GM18519 (cell line): ENCODE results near the gene LYRM7.
A peak's percentile ranks its signal among the peaks of the same experiment; 100 is the strongest.
"Not testable (repeated sequence)": the region's sequence is repeated elsewhere in the genome, so short reads cannot be mapped to it uniquely, and the experiment has no call there.

Experiments
- ATAC-seq: cut with Tn5 transposase; IDR thresholded peaks from one replicate; pipeline ENCODE4 v1.9.1; 2021; ENCODE audit warnings: mild to moderate bottlenecking, moderate library complexity; ENCODE audit not compliant: unreplicated experiment, low FRiP score

LYRM7 gene

GRCh38 chr5:131170540-131171275, at the start of gene LYRM7:
LYRM7 (plus strand) TSS chr5:131170944; CDS start chr5:131171021, 77 bp downstream.
- peak; percentile 97 for ATAC-seq

DNA sequence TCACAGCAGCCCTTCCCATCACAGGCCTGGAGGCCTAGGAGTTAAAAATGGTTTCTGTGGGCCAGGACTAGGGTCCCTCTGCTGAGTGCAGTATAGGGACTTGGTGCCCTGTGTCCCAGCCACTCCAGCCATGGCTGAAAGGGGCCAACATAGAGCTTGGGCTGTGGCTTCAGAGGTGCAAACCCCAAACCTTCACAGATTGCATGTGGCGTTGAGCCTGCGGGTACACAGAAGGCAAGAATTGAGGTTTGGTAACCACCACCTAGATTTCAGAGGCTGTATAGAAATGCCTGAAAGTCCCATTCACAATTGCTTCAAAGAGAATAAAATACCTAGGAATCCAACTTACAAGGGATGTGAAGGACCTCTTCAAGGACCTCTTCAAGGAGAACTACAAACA, 43.5 kb upstream of the LYRM7 start:
- not testable (repeated sequence) for ATAC-seq

- no peak for ATAC-seq
These were observed 41.4 kb upstream of the LYRM7 start for GRCh38 chr5:131129306-131129705.

GRCh38 chr5:131133091-131133490, 37.7 kb upstream of the LYRM7 start:
- not testable (repeated sequence) for ATAC-seq

DNA sequence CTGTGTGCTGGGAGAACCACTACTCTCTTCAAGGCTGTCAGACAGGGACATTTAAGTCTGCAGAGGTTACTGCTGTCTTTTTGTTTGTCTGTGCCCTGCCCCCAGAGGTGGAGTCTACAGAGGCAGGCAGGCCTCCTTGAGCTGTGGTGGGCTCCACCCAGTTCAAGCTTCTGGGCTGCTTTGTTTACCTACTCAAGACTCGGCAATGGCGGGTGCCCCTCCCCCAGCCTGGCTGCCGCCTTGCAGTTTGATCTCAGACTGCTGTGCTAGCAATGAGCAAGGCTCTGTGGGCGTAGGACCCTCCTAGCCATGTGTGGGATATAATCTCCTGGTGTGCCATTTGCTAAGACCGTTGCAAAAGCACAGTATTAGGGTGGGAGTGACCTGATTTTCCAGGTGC, 32.3 kb upstream of the LYRM7 start:
- ATAC-seq = not testable (repeated sequence)

- ATAC-seq = no peak
These were observed 31.4 kb upstream of the LYRM7 start for GRCh38 chr5:131139321-131139720.

- no peak for ATAC-seq
These were observed 27.6 kb upstream of the LYRM7 start for GRCh38 chr5:131142970-131143617.

- ATAC-seq = no peak
These were observed 23.5 kb upstream of the LYRM7 start for GRCh38 chr5:131147258-131147657.

DNA sequence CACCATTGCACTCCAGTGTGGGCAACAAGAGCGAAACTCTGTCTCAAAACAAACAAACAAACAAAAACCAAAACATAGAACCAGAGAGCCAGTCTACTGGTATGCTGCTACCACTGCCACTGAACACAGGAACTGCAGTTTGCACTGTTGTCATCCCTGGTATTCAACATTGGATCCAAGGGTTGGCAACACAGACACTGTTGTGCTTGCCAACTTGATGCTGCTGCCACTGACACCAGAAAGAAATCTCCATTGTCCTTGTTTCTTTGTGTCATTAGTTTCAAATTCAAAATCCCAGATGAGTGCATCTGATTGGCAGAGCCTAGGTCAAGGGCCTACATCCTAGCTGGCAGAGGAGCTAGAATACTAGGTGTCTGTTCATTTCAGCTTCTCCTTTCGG, 21.9 kb upstream of the LYRM7 start:
- no peak for ATAC-seq

GRCh38 chr5:131150408-131150807, 20.3 kb upstream of the LYRM7 start:
- ATAC-seq = no peak

DNA sequence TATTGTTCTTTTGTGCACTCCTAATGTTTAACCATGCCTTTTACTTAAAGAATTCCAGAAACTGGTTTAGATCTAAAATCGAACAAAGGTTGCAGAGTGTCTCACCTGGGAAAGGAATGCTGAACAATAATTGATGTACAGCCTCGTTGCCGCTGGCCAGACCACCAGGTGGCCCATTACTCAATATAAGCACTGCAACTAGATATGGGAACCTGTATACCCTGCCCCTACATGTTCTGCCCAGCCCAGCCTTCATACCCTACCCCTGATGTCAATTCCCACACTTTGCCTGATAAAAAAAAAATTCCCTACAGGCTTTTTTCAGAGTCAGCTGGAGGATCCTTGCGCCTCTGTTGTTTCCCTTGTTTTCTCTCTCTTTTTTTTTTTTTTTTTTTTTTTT, 19.5 kb upstream of the LYRM7 start:
- ATAC-seq = no peak

DNA sequence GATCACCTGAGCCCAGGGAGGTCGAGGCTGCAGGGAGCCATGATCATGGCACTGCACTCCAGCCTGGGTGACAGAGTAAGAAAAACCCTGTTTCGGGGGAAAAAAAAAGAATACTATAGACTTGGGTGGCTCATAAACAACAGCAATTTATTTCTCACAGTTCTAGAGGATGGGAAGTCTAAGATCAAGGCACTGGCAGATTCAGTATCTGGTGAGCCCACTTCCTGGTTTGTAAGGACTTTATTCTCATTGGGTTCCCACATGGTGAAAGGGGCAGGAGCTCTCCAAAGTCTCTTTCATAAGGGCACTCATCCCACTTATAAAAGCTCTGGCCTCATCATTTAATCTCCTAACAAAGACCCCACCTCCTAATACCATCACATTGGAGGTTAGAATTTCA, 14.4 kb upstream of the LYRM7 start:
- ATAC-seq = no peak

- no peak for ATAC-seq
These were observed 13.8 kb upstream of the LYRM7 start for GRCh38 chr5:131156957-131157356.

- ATAC-seq = no peak
These were observed 10.6 kb upstream of the LYRM7 start for GRCh38 chr5:131160134-131160533.

DNA sequence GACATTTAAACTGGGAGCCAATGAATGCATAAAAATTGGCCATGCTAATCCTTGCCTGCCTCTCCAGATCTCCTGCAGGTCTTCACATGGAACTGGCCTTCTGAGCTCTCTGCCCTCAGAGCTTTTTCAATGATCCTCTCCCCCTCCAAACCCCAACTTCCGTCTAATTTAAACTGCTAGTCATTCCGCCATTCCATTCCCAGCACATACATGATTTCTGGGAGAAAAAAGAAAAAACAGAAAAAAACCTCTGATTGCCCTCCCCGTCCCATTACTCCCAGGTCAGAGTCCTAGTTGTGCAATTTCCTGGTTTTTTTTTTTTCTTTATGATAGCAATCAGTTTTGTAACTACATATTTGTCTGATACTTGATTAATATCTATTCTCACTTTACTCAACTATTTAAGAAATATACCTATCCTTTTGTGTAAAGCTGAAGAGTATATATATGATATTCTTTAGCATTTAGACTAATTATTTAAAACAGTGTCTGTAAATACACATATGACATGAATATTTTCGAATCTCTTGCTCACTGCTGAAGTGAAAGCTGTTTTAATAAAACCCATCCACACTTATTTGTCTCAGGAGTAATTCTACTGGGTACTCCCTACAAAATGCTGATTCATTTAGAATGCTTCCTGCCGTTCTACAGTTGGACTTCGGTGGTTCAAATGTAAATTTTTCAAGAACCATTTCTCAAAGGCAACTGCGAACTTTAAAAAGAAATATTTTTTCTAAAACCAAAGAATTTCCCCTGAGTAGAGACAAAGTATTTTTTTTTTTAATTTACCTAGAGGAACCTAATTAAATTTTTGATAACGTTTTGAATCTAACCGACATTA, 7.2 kb upstream of the LYRM7 start:
- ATAC-seq = no peak

DNA sequence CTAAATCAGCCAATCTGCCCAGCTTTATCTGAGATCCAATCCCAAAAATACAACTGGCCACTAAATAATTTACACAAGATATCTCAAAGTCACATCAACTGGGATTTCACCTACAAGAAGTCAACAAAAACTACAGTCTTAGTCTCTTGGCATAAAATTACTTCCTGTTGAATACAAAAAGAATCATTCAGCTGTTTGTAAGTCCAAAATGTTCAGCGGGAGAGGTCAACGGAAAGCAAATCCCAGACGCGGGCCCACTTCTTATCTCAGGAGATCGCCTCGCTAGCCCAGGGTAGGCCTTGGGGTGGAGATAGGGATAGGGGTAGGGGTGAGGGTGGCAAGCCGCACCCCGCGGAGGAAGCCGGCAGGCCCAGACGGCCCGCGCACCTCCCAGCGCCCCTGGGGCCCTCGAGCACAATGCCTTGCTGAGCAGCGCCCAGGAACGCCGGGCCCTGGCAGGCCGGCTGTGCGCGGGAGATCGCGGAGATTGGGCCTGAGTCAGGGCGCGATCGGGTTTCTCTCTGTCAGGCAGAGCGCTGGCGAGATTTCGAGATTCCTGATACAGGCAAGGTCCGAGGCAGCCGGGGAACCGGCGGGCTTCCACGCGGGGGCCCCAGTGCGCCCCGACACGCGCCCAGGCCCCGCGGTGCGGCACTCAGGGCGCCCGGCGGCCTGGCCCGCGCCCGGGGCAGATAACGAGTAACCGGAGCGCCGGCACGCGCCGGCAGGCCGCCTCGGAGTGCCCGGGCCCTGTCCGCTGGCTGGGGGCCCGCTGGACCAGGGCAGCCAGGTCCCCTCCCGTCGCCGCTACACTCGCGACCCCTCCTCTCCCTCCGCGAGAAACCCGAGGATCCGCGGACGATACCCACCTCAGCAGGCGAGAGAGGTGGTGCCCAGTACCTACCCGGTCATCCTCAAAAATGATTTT, 6.3 kb upstream of the LYRM7 start:
- peak; percentile 54 for ATAC-seq

- ATAC-seq = peak; percentile 82
These were observed 5.5 kb upstream of the LYRM7 start, which contains the start of gene HINT1 for GRCh38 chr5:131165119-131165727. HINT1 (minus strand) TSS chr5:131165256; CDS start chr5:131165205, 51 bp downstream.

GRCh38 chr5:131167615-131168014, 3.1 kb upstream of the LYRM7 start:
- ATAC-seq = no peak

GRCh38 chr5:131169810-131170539, 769 bp upstream of the LYRM7 start:
- ATAC-seq = no peak
